CD4-positive, alpha-beta T cell (primary cell): ENCODE results near the gene PRKG1. TPM values are rescaled to one million over a fixed set of nuclear protein-coding genes. Genes with fewer than 3 reads are reported as not detected.

ENCODE experiments used
- ATAC-seq: fragments of 200-7000 bp; cut with Tn5 transposase; one replicate; pipeline ENCODE4 v1.10.0; 2022; ENCODE audit warnings: mild to moderate bottlenecking; ENCODE audit not compliant: poor library complexity
- CTCF ChIA-PET: fragments of 350-600 bp; sonication (Branson Sonifier 250); formaldehyde crosslinking; loops from one replicate; lab custom pipeline; 2021; ENCODE audit warnings: antibody characterized with exemption, inconsistent platforms; lab: Charles Lee
- POLR2A ChIA-PET: fragments of 350-600 bp; sonication (Branson Sonifier 250); formaldehyde crosslinking; loops from one replicate; lab custom pipeline; 2021; ENCODE audit warnings: antibody characterized with exemption, inconsistent platforms; lab: Charles Lee
- DNase-seq, 14 experiments: peaks; one replicate each; pipeline ENCODE4 v3.0.0-alpha.2; 2013 to 2020; ENCODE audit warnings: mixed read lengths in 2 of 14
- H3K27ac ChIP-seq, 2 donors: one replicate each; pipeline versions ENCODE4 v1.5.1 to v1.7.0; 2013; ENCODE audit warnings: low read length in 2 of 2, low read depth in 1 of 2, mild to moderate bottlenecking in 1 of 2
- H3K27me3 ChIP-seq, 2 experiments: 1 replicate in 1 of 2; 2 replicates in 1 of 2; pipeline versions ENCODE4 v1.6.1 to v1.7.0; 2013; ENCODE audit warnings: low read length in 2 of 2, control low read depth in 1 of 2, mild to moderate bottlenecking in 1 of 2, moderate library complexity in 1 of 2; ENCODE audit not compliant: insufficient read depth in 2 of 2, control insufficient read depth in 1 of 2
- H3K36me3 ChIP-seq: one replicate; pipeline ENCODE4 v1.6.1; 2013; ENCODE audit warnings: low read length, control low read depth; ENCODE audit not compliant: insufficient read depth
- H3K4me1 ChIP-seq: one replicate; pipeline ENCODE4 v1.6.1; 2013; ENCODE audit warnings: low read length, control low read depth; ENCODE audit not compliant: insufficient read depth
- H3K4me3 ChIP-seq: one replicate; pipeline ENCODE4 v1.5.1; 2013; ENCODE audit warnings: mild to moderate bottlenecking, low read length, moderate library complexity
- H3K9me3 ChIP-seq, 2 experiments: 1 replicate in 1 of 2; 2 replicates in 1 of 2; pipeline versions ENCODE4 v1.6.1 to v1.7.0; 2013; ENCODE audit warnings: low read length in 2 of 2, mild to moderate bottlenecking in 2 of 2, control low read depth in 1 of 2, moderate library complexity in 1 of 2; ENCODE audit not compliant: control insufficient read depth in 1 of 2, insufficient read depth in 1 of 2
- H3K27ac Mint-ChIP-seq: one replicate; pipeline ENCODE4 v1.8.0; 2020; ENCODE audit warnings: mixed read lengths
- H3K27me3 Mint-ChIP-seq: one replicate; pipeline ENCODE4 v1.8.0; 2021; ENCODE audit warnings: mixed read lengths
- H3K36me3 Mint-ChIP-seq: one replicate; pipeline ENCODE4 v1.8.0; 2021; ENCODE audit warnings: low read depth, mixed read lengths
- H3K4me1 Mint-ChIP-seq: one replicate; pipeline ENCODE4 v1.8.0; 2021; ENCODE audit warnings: low read depth, mixed read lengths
- H3K4me3 Mint-ChIP-seq: one replicate; pipeline ENCODE4 v1.8.0; 2020; ENCODE audit warnings: mild to moderate bottlenecking, mixed read lengths
- H3K9me3 Mint-ChIP-seq: one replicate; pipeline ENCODE4 v1.8.0; 2020; ENCODE audit warnings: mixed read lengths
- intact Hi-C, 2 experiments: fragments of 100-400 bp; cut with DNase I in 1 of 2; cut with micrococcal nuclease in 1 of 2; formaldehyde crosslinking; loops; one replicate each; pipeline versions ENCODE4 v1.15.1 to v1.9.0; 2023 to 2025; cut with DNase I, micrococcal nuclease
- total RNA-seq, 174 experiments: library from RNA in 2 of 174; stranded (reverse) in 2 of 174; gene quantifications; one replicate each; pipeline ENCODE4 v1.2.3 and lab custom pipeline; 2021 to 2026
- TF ChIP-seq, protein P1 (sequence below): fragments of 200-600 bp; IDR thresholded peaks from one replicate; pipeline ENCODE4 v1.8.0; 2022; ENCODE audit warnings: antibody characterized with exemption, mild to moderate bottlenecking

Gene PRKG1
- total RNA-seq, 2 experiments from 2014 or later, result 0.31 TPM; not detected in 1

DNA sequence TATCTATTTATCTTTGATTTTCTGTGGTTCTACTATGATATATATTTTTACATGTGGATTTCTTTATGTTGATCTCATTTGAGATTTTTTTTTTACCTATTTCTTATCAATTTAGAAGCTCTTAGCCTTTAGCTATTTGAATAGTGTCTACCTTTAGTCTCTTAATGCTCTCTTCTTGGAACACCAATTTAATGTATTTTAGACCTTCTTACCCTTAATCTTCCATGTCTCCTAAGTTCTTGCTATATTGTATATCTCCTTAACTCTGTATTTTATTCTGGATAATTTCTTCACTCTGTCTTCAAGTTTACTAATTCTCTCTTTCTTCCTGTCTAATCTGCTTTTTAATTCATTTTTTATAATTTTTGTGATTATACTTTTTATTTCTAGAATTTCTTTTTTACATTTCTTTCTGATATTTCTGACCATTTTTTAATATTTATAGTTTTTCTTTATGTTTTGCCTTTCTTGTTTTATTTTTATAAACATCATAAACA lies 597.8 kb downstream of the PRKG1 start:
- Histone ChIP-seq H3K27me3 (peaks cover 0 to 6% of the 10 kb centered on the region in 2 experiments), H3K9me3 (no peaks in the 10 kb centered on the region), H3K4me3 (no peak overlapping the region), H3K36me3 (no peaks in the 10 kb centered on the region), H3K4me1 (no peaks in the 10 kb centered on the region), H3K27ac (no peak overlapping the region)
- H3K9me3 Mint-ChIP-seq, result peaks cover 9% of the 10 kb centered on the region
- H3K27me3 Mint-ChIP-seq, result peaks cover 51% of the 10 kb centered on the region
- H3K27ac Mint-ChIP-seq, result no peak overlapping the region
- ATAC-seq (no peak), DNase-seq (no peak)
- intact Hi-C loops, result no loop called here
- ChIA-PET CTCF (interaction anchor here (0.6 kb wide), 1 partner anchor 19 kb away, joined by 3 read pairs; no protein-coding TSS in a partner anchor), POLR2A (no interaction called here)
- TF ChIP-seq, protein P1, sequence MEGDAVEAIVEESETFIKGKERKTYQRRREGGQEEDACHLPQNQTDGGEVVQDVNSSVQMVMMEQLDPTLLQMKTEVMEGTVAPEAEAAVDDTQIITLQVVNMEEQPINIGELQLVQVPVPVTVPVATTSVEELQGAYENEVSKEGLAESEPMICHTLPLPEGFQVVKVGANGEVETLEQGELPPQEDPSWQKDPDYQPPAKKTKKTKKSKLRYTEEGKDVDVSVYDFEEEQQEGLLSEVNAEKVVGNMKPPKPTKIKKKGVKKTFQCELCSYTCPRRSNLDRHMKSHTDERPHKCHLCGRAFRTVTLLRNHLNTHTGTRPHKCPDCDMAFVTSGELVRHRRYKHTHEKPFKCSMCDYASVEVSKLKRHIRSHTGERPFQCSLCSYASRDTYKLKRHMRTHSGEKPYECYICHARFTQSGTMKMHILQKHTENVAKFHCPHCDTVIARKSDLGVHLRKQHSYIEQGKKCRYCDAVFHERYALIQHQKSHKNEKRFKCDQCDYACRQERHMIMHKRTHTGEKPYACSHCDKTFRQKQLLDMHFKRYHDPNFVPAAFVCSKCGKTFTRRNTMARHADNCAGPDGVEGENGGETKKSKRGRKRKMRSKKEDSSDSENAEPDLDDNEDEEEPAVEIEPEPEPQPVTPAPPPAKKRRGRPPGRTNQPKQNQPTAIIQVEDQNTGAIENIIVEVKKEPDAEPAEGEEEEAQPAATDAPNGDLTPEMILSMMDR, result no peak
- H3K4me3 Mint-ChIP-seq, result no peak overlapping the region
- H3K4me1 Mint-ChIP-seq, result no peaks in the 10 kb centered on the region
- H3K36me3 Mint-ChIP-seq, result no peaks in the 10 kb centered on the region

DNA sequence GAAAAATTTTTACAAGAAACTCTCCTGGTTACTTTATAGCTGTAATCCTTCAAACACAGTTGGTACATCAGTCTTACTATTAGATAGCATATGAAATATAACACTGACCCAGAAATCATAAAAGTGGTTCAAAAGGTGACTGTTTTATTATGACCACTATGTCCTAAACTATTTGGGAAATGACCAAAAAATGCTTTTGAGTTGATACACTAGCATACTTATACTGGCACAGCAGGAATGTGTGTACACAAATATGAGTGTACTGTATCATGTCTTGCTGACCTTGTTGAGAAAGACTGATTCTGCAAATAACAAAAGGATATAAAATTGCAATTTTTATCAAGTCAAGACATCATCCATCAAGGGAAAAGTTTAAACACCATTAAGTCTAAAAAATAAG lies 600.8 kb downstream of the PRKG1 start:
- CTCF ChIA-PET, result no interaction called here
- no peak overlapping the region for H3K27ac ChIP-seq
- H3K4me1 ChIP-seq, result no peaks in the 10 kb centered on the region
- Mint-ChIP-seq H3K27me3 (peaks cover 42% of the 10 kb centered on the region), H3K4me3 (no peak overlapping the region), H3K9me3 (peaks cover 9% of the 10 kb centered on the region), H3K27ac (no peak overlapping the region), H3K4me1 (no peaks in the 10 kb centered on the region), H3K36me3 (no peaks in the 10 kb centered on the region)
- H3K9me3 ChIP-seq, result no peaks in the 10 kb centered on the region
- H3K27me3 ChIP-seq, result peaks cover 0 to 21% of the 10 kb centered on the region in 2 experiments
- POLR2A ChIA-PET, result no interaction called here
- DNase-seq, result no peak
- no peak for ATAC-seq
- intact Hi-C loops, result no loop called here
- TF ChIP-seq, protein P1, result no peak
- H3K4me3 ChIP-seq, result no peak overlapping the region
- H3K36me3 ChIP-seq, result no peaks in the 10 kb centered on the region

DNA sequence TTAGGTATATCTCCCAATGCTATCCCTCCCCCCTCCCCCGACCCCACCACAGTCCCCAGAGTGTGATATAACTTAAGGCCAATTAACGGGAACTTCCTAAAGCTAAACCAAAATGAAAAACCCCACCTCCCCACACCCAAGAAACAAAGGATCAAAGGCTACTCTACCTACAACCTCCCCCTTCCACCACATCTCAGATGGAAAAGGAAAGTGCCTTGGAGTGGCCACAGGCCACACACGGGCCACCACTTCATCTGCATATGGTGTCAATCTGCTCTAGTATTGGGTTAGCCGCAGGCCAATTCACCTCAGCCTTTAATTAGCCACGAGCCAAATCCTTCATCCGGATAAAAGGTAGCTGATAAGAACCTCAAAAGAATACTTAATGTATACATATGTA lies 605.6 kb downstream of the PRKG1 start:
- Histone ChIP-seq H3K27ac (no peak overlapping the region), H3K4me3 (no peak overlapping the region), H3K9me3 (no peaks in the 10 kb centered on the region), H3K27me3 (peaks cover 0 to 31% of the 10 kb centered on the region in 2 experiments), H3K36me3 (no peaks in the 10 kb centered on the region), H3K4me1 (no peaks in the 10 kb centered on the region)
- no peak overlapping the region for H3K4me3 Mint-ChIP-seq
- H3K36me3 Mint-ChIP-seq, result no peaks in the 10 kb centered on the region
- DNase-seq (no peak), ATAC-seq (no peak)
- no peaks in the 10 kb centered on the region for H3K9me3 Mint-ChIP-seq
- H3K27me3 Mint-ChIP-seq, result peaks cover 38% of the 10 kb centered on the region
- no peak overlapping the region for H3K27ac Mint-ChIP-seq
- intact Hi-C loops, result no loop called here
- ChIA-PET CTCF (no interaction called here), POLR2A (no interaction called here)
- no peaks in the 10 kb centered on the region for H3K4me1 Mint-ChIP-seq
- TF ChIP-seq, protein P1, result no peak
